Right renal pelvis (tissue), 4 donors: Measurements from ENCODE around the gene DYRK2. TPM values are rescaled to one million over a fixed set of nuclear protein-coding genes. Genes with fewer than 3 reads are reported as not detected.

ENCODE experiments used
- DNase-seq, 4 donors: peaks; one replicate each; pipeline ENCODE4 v3.0.0-alpha.2; 2013; ENCODE audit warnings: low read depth in 4 of 4, low spot score in 3 of 4, missing footprints in 1 of 4
- polyA plus RNA-seq, 4 donors: library from polyadenylated mRNA; unstranded; fragments of 120-200 nt; gene quantifications; one replicate each; pipeline ENCODE4 v1.2.1, GENCODE V29; 2013; ENCODE audit not compliant: insufficient read length in 4 of 4

Gene DYRK2
- polyA plus RNA-seq, 4 donors = 25.9 to 29.1 (median 26.8) TPM

DNA sequence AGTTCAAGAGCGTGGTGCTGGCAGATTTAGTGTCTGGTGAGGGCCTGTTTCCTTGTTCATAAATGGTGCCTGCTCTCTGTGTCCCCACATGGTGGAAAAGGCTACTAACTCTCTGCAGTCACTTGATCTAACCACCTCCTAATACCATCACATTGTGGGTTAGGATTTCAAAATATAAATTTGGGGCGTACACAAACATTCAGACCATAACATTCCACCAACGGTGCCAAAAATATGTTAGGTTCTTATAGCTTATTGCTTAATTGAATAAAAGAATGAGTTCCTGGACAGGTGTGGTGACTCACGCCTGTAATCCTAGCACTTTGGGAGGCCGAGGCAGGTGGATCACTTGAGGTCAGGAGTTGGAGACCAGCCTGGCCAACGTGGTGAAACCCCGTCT, 3.4 kb upstream of the DYRK2 start:
- no peak for DNase-seq

DNA sequence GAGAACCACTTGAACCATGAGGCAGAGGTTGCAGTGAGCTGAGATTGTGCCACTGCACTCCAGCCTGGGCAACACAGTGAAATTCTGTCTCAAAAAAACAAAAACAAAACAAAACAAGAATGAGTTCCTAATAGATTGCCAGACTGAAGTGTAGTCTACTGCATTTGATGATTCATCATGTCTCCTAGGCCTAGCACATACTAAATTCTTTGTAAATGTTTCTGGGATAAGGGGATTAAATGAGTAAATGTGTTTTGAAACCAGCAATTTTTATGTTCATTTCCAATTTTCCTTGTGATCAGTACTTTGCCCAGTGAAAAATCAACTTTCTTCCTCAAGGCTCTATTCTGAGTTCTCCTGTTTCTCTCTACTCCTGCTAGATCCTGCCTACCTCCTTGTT, 2.9 kb upstream of the DYRK2 start:
- DNase-seq = no peak

DNA sequence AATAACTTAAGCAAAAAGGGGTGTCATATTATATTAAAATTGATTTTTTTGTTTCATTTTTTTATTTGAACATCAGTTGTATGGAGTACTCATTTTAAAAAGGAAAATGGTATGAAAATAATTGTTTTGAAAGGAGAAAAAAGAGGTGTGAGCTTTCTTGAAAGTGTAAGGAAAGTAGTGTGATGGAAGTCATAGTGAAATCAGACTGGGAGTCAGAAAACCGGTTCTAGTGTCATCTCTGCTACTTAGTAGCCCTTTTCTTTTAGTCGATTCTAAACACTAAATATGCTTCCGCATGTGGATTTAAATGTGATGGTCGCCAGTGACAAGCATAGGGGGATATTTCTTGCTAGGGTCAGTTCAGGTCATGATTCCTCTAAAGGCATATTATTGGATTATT, 1.8 kb upstream of the DYRK2 start:
- no peak for DNase-seq

DNA sequence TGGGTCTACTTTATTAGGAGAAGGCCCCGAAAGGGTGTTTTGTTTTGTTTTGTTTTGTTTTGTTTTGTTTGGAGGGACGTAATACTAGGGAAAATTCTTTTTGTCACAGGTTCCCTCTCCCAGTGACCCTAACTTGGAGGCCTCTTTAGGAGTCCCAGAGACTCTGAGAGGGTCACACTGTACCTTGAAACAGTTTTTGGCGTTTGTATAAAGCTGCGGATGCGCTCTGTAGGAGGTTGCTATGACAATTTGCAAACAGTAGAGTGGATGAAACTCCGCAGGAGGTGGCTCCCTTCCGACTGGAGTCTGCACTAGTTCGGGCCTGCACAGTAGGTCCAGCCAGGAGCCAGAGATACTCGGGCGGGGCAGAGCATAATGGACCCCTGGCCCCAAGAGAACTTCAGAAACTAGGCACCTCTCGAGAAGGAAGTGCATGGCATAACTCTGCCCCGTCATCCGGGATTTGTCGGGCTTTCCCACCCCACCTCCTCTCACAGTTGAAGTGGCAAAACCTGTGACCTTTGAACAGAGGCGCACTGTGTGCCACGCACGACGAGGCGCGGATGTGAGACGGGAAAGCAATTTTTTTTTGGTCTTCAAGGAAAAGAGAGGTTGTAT, 1.3 kb upstream of the DYRK2 start:
- DNase-seq = no peak

DNA sequence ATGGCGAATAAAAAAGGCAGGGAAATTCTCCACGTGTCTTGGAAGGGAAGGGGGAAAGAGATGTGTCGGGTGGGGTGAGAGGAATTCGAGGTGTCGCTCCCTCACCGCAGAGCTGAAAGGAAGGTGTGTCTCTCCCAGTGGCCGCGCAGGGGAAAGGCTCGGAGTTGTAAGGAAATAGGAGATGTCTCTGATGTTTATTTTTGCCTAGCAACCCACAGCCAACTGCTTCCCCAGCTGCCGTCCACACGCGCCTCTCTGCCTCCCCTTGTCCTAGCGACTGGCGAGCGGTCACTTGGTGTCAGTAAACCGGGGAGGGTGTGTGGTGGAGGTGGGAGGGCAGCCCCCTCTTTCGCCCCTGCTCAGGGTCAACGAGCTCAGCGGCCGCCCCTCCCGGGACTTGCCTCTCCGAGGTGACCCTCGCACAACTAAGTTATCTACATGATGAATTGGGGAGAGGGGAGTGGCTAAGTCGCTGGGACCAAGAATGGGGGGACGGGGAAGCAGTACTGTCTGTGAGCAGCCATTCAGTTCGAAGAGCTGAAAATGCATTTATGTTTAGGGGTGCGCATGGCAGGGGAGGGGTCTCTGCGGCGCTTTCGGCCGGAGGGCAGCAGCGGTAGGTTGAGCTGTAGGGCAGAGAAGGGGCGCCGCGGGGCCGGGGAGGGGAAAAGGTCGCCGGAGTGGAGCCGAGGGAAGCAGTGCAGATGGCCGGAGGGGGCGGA, 585 bp upstream of the DYRK2 start:
- peak; percentile 75 to 85 (median 78) for DNase-seq

DNA sequence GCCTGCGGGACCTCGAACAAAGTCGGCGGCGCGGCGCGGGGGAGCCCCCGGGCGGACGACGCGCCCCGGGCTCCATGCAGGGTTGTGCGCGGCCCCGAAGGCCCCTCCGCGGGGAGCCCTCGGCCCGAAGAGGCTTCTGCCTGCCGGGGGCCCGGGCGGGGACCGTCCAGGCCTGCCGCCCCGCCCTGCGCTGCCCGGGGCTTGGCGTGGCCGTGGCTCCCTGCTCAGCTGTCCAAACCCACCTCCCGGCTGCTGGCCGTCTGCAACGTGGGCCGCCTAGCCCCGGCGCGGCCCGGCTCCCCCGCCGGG, 670 bp downstream of the DYRK2 start:
- no peak for DNase-seq

DNA sequence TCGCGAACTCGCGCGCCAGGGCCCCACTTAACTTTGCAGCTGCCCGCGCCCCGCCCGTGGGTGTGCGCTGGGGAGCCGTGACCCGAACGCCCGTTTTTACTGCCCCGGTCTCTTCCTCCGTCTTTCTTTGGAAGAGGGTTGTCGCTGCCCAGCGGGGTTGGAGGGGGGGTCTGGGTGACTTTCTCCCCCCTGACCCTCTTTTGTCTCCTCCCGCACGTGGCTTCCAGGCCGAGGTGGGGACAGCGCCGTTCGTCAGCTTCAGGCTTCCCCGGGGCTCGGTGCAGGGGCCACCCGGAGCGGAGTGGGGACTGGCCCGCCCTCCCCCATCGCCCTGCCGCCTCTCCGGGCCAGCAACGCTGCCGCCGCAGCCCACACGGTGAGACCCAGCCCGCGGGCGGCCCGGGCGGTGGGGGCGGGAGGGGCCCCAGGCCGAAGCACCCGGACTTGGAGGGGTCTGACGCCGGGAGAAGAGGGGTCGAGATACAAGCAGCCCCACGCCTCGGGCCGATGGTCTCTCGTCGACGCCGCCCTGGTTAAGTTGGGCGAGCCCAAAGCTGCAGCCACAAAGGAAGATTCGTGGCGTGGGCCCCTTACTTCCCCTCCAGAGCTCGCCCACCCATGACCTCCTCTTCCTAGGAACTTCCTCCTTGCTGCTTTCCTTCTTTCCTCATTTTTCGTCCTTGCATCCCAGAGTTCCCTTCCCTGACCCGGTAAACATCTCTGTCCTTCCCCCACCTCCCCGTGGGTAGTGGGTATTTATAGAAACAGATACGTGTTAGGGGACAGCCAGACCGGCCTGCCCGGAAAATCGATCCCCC, 1.2 kb downstream of the DYRK2 start:
- DNase-seq = peak in 2 of 4 donors; percentile 16 to 17

DNA sequence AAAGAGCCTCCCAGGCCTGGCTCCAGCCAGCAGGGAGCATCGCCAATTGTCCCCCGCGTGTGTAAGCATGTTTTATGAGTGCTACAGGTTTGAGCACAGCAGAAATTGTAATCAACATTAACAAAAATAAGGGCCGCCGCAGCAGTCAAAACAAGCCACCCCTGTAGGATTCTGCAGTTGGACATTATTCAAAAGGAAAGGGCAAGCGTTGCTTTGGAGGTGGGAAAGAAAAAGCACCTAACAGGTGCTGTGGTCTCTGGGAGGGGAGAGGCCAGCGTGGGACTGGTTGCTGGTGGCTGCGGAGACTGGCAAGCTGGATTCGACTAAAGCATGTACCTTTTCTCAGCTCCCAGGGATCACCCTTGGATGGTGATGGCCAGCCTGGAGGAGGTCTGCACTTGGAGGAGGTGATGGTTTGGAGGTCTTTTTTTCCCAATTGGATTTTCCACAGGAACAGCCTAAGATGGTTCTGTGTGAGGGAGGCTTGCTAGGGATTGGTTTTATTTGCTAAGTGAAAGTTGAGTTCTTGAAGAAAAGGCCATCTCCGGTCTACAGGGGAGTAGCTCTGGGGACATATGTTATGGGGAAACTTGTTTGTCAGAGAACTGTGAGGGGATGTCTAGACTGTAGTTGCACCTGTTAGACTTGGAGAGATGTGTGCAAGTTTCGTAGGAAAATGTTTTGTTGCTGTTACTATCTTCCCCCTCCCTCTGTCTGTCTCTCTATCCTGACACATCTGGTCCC, 2.0 kb downstream of the DYRK2 start:
- no peak for DNase-seq

DNA sequence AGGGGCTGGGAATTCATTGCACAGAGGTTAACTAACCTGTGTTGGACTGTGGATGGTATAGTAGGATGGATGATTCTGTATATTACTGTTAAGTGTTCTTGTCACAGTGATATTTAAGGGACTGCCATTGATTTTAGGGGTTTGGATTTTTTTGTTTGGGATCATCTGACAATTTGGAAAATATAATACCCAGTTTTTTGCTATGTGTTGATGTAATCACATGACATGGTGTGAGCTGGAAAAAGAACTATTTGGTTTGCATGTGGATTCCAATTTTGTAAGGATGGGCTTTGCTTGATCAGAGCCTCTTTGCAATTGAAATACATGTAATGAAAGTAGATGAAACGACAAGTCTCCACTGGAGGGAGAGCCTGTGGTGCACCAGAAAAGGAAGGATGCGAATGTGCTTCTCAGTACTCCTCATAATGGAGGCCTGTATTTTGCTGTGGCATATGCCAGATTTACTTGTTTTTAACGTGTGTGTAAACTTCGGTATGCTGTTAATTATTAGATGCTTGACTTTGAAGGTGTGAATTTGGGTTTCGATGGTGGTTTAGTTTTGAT, 2.7 kb downstream of the DYRK2 start:
- DNase-seq = no peak

DNA sequence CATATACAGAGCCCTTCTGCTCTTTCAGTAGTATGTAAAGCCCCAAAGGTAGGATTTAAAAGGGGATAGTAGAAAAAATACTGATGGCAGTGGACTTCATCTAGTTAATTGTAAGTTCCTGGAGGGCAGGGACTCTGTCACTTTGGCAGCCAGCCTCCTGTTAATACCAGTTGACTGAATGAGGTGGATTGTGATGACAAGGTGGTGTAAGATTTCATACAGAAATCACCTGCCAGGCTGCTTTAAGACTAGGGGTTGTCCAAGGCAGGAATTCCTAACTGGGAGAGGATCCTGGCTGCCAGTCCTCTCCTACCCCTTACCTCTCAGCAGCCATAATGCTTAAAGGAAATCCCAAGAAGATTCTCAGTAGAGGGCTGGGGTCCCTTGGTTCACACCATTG, 7.3 kb downstream of the DYRK2 start:
- no peak for DNase-seq

DNA sequence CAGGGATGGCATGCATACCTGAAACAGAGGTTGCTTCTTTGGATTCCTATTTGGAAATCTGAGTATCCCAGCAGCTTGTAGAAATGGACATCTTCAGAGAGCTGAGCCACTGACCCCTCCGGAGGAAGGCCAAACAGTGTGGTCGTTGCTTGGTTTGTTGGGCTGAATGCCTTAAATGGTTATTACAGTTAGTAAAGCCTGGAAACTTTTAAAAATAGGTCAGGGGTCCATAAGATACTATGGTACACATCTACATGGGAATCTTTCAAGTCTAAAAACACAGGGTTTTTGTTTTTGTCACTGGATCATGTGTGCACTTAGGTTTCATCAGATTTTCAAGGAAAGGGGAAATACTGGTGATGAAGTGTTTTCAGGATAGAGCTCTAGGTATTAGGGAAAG, 7.7 kb downstream of the DYRK2 start:
- no peak for DNase-seq

DNA sequence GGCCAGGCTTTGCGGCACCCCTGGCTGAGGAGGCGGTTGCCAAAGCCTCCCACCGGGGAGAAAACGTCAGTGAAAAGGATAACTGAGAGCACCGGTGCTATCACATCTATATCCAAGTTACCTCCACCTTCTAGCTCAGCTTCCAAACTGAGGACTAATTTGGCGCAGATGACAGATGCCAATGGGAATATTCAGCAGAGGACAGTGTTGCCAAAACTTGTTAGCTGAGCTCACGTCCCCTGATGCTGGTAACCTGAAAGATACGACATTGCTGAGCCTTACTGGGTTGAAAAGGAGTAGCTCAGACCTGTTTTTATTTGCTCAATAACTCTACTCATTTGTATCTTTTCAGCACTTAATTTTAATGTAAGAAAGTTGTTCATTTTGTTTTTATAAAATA, 9.9 kb downstream of the DYRK2 start:
- DNase-seq = no peak

DNA sequence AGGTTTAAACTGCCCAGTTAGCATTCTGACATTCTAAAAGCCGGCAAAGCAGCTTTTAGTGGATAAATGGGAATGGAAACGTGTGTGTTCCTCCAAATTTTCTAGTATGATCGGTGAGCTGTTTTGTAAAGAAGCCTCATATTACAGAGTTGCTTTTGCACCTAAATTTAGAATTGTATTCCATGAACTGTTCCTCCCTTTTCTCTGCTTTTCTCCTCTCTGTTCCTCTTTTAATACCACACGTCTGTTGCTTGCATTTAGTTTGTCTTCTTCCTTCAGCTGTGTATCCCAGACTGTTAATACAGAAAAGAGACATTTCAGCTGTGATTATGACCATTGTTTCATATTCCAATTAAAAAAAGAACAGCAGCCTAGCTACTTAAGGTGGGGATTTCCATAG, 10.7 kb downstream of the DYRK2 start:
- no peak for DNase-seq

DNA sequence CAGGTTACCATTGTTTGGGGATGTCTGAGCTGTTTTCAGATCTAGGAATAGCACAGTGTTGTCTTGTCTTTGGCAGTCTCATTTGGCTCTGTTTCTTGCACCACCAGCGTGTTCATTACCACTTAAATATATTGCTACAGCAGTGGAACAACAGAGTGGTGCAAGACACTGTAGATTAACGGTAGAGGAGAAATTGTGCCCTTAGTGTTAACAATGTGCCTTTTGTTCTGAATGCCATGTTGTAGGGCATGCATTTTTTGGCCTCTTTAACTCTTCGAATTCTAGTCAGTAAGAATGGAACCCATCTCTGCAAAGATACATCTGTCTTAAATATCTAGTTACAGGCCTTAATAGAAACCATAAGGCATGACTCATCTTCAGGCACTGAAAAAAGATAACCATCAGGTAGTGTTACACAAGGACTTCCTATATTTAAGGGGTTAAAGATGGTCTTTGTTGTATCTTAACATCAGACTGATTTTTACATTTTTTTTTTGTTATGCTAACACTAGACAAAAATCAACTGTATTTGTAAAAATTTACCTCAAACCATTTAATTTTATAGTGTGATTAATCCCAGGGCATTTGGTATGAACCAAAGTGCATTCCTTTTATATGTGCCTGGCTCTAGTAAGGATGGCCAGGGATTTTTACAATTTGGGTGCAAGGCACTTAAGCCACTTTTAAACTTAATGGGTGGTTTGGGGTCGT, 12.9 kb downstream of the DYRK2 start:
- no peak for DNase-seq

DNA sequence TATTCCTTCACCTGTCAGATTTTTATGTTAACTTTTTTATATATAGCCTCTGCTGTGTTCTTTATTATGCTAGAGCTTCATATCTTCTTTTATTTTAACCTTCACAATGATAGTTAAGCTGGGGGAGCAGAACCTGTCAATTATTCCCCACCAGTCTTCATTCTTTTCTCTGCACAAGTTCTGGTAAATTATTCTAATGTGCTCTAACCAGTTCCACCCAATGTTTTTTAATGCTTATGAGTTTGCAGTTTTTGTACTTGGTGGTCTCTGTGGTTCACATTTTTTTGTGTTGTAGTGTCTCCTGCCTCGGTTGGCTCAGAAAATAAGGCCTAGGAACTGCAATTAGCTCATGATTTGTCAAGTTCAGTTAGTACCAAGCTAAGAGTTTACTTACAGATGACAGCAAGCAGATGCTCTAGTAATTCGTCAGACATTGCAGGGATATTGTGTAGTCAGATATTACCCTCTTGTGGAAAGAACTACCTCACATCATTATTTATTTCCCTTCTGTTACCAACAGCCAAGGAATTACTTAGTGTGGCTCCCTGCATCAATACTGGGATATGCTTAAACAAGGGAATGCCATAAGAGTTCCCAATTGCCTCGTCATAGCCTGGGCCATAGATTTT, 14.5 kb downstream of the DYRK2 start:
- DNase-seq = no peak

DNA sequence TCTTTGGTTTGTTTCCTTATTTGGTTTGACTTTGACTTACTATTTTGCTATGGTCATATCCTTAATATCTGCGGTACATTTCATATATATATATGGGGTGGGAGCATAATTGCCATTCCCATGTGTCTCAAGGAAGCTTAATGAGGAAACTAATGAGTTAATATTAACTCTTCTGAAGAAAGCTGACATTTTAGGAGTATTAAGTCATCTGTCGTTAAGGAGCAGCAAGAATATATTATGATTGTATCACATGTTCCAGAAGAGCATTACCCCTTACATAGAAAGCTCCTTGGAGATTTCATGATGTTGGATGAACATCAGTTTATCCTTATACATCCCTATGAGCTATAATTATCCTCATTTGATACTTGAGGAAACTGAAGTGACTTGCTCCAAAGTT, 15.6 kb downstream of the DYRK2 start:
- no peak for DNase-seq

DNA sequence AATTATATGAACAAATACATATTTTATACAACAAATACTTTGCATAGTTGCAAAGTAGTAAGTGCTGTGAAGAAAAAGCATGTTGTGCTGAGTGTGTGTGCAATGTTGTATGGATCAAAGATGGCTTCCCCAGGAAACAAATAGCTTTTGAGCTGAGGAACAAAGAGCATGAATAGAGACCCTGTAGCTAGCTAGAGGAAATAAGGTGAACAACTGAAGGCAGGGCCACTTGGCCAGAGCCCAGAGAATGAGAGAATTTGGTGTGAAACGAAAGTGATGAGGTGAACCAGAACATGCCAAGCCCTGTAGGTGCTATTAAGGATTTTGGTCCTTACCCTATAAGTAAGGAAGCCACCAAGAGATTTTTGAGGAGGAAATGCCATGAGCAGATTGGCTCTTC, 17.1 kb downstream of the DYRK2 start:
- DNase-seq = no peak

DNA sequence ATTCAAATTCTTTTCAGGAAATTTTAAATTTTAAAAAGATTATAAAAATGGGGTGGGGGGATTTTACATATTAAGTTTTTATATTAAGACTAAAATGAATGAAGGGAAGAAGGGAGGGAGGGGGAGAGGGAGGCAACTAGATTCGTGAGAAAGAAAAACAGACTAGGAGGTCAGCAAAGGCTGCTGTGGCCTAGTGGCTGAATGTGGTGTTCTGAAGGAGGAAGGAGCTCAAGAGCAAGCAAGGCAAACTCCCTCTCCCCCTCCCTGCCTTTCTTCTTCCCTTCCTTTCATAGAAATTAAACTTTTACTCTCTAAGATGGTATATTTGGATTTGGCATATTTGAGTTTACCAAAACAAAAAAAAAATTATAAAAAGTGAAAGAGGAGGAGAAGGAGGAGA, 18.1 kb downstream of the DYRK2 start:
- no peak for DNase-seq

DNA sequence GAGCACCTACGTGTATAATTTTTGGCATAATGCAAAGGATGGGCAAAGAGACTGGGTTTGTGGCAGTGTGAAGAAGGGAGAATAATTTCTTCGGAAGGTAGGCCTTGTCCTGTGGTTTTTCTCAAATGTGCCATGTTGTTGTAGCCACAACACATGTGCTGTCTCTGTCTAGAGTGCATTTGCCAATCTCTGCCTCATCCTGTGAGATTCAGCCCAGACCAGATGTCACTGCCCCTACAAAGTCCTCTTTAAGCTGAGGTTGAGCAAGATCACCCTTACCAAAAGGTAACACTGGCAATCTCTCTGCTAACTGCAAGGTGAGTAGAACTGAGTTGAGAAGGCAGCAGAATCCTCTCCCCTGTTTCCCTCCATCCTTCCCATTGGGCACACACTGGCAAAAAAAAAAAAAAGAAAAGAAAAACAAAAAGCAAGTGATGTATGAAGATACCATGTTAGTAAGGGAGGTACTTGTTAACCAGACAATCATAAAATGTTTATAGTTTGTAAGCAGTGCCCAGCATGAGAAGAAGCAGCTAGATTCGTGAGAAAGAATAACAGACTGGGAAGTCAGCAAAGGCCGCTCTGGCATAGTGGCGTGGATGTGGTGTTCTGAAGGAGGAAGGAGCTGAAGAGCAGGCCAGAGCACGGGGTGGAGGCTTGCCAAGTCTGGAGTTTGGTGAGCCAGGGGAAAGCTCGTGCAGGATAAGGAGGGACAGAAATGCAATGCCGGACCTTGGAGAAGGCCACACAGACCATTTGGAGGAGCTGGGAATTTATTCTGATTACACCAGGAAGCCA, 18.9 kb downstream of the DYRK2 start:
- no peak for DNase-seq
